Ammon's horn (tissue), 1 donor: Measurements from ENCODE around the gene AGBL3.
"Not testable (repeated sequence)": the region's sequence is repeated elsewhere in the genome, so short reads cannot be mapped to it uniquely, and the experiment has no call there.

Experiments
- DNase-seq: peaks from one replicate; pipeline ENCODE4 v3.0.0-alpha.2; 2016; ENCODE audit warnings: low spot score

Gene AGBL3

GRCh38 chr7:135168489-135169140 is 182.3 kb downstream of the AGBL3 start:
- DNase-seq: no peak

GRCh38 chr7:135169141-135169963 is 183.0 kb downstream of the AGBL3 start:
- DNase-seq: no peak

GRCh38 chr7:135169964-135170273 is 183.6 kb downstream of the AGBL3 start:
- DNase-seq: peak; percentile 52

GRCh38 chr7:135170274-135170997 is 184.1 kb downstream of the AGBL3 start, which contains the start of gene CYREN:
Gene CYREN, minus strand, starts transcription at chr7:135170707. Its CDS starts 1,785 bp downstream, at chr7:135168922.
- DNase-seq: peak; percentile 90

- DNase-seq: not testable (repeated sequence)
Measured at GRCh38 chr7:135170998-135171481, 184.7 kb downstream of the AGBL3 start.

- DNase-seq: peak; percentile 56
Measured at GRCh38 chr7:135171581-135172291, 185.4 kb downstream of the AGBL3 start.

- not testable (repeated sequence) for DNase-seq
Measured at GRCh38 chr7:135173916-135174315, 187.6 kb downstream of the AGBL3 start.

GRCh38 chr7:135174941-135175340 is 188.6 kb downstream of the AGBL3 start:
- no peak for DNase-seq

GRCh38 chr7:135175931-135176330 is 189.6 kb downstream of the AGBL3 start:
- no peak for DNase-seq

GRCh38 chr7:135177028-135177696 is 190.9 kb downstream of the AGBL3 start:
- no peak for DNase-seq

GRCh38 chr7:135178364-135178763 is 192.1 kb downstream of the AGBL3 start:
- no peak for DNase-seq

GRCh38 chr7:135179321-135179925 is 193.1 kb downstream of the AGBL3 start:
- DNase-seq: no peak

GRCh38 chr7:135180122-135180521 is 193.8 kb downstream of the AGBL3 start:
- DNase-seq: no peak

GRCh38 chr7:135181261-135181928 is 195.1 kb downstream of the AGBL3 start:
- no peak for DNase-seq

GRCh38 chr7:135181929-135182678 is 195.8 kb downstream of the AGBL3 start:
- no peak for DNase-seq

- DNase-seq: no peak
Measured at GRCh38 chr7:135183478-135183877, 197.2 kb downstream of the AGBL3 start.

- no peak for DNase-seq
Measured at GRCh38 chr7:135184254-135184841, 198.0 kb downstream of the AGBL3 start.
